ENCODE data around the gene SOX14.

Gene SOX14

DNA sequence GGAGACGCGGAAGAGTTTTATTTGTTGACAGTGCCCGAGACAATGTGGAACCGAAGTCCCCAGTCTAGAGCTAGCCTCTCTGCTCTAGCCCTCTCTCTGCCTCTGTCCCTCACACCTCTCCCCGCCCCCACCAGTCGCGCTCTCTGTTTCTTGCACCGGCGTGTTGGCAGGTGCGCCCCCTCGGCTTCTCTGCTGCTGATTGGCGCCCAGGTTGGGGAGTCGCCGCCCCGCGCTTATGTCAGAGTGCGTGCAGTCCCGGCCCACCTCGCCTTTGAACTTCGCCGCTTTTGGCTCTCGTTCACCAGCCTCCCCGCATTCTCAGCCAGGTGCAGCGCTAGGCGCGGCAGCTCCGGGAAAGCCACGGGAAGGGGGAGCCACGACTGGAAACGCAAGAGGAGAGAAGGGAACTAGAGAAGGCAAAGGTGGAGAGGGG lies at the start of gene SOX14:
Gene SOX14 (plus strand): TSS at position 315 of the 433 bp plus-strand sequence. CDS start 470 bp downstream, outside the sequence.
- no peak within 1 kb of the TSS for H3K4me3 ChIP-seq (ENCODE audit: low read length)
- TF ChIP-seq, protein P1, sequence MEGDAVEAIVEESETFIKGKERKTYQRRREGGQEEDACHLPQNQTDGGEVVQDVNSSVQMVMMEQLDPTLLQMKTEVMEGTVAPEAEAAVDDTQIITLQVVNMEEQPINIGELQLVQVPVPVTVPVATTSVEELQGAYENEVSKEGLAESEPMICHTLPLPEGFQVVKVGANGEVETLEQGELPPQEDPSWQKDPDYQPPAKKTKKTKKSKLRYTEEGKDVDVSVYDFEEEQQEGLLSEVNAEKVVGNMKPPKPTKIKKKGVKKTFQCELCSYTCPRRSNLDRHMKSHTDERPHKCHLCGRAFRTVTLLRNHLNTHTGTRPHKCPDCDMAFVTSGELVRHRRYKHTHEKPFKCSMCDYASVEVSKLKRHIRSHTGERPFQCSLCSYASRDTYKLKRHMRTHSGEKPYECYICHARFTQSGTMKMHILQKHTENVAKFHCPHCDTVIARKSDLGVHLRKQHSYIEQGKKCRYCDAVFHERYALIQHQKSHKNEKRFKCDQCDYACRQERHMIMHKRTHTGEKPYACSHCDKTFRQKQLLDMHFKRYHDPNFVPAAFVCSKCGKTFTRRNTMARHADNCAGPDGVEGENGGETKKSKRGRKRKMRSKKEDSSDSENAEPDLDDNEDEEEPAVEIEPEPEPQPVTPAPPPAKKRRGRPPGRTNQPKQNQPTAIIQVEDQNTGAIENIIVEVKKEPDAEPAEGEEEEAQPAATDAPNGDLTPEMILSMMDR (conservative IDR thresholded peaks at IDR 0.05; ENCODE audit: low read depth, low read length): no peak
- DNase-seq (ENCODE audit: low read depth): no peak

DNA sequence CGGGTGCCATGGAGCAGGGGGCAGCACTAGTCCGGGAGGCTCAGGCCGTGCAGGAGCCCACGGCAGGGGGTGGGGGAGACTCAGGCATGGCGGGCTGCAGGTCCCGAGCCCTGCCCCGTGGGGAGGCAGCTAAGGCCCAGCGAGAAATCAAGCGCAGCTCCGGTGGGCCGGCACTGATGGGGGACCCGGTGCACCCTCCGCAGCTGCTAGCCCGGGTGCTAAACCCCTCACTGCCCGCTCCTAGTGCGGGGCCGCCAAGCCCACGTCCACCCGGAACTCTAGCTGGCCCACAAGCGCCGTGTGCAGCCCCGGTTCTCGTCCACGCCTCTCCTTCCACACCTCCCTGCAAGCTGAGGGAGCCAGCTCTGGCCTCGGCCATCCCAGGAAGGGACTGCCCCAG lies 49.6 kb upstream of the SOX14 start:
- TF ChIP-seq, protein P1 (conservative IDR thresholded peaks at IDR 0.05; ENCODE audit: low read depth, low read length): no peak
- H3K4me3 ChIP-seq (ENCODE audit: low read length): no peak overlapping the region
- DNase-seq (ENCODE audit: low read depth): no peak

DNA sequence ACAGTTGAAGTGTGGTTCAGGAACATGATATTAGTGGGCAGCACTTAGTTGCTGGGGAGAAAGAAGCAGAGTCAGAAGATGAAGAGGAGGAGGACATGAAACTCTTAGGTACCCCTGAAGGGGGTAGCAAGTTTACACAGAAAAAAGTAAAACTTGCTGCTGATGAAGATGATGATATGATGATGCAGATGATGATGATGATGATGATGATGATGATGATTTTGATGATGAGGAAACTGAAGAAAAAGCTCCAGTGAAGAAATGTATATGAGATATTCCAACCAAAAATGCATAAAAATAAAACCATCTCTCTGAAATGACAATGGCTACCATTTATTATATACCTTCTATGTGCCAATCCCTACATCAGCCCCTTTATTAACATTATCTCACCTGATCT lies 39.9 kb upstream of the SOX14 start:
- no peak for DNase-seq (ENCODE audit: low read depth)
- TF ChIP-seq, protein P1 (conservative IDR thresholded peaks at IDR 0.05; ENCODE audit: low read depth, low read length): no peak

DNA sequence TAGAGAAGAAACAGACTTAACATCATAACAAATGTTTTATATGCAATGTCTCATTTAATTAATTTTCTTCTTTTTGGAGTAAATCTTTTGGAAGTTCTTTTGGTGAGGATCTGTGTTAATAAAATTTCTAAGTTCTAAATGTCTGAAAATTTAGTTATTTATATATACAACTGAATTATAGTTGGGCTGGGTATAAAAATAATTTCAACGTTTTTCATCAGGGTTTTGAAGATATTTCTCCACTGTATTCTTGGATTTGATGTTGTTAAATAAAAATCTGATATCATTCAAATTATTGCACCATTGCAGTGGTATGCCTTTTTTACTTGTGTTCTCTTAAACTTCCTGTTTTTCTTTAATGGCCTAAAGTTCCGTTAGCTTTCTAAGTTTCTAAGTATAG lies 26.9 kb upstream of the SOX14 start:
- DNase-seq (ENCODE audit: low read depth): no peak
- TF ChIP-seq, protein P1 (conservative IDR thresholded peaks at IDR 0.05; ENCODE audit: low read depth, low read length): no peak
- no peak overlapping the region for H3K4me3 ChIP-seq (ENCODE audit: low read length)

More for the DNA sequence above, 39.9 kb upstream of the SOX14 start:
- no peak overlapping the region for H3K4me3 ChIP-seq (ENCODE audit: low read length)

DNA sequence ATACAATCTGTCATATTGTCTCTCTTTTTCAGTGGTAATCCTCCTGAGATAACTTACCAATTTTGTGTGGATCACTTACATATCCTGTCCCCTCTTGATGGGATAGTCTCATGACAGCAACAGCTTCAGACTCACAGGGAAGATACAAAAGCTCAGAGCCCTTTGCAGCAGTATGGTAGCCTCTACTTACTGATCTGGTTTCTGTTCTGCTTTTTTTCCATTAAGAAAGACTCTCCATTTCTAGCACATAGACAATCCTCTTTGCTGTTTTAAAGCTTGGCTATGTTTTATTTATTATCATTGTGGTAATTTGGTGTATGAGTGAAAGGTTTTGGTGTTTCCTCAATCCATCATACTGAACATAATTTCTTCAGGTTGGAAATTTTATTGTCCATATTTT lies 25.4 kb upstream of the SOX14 start:
- no peak overlapping the region for H3K4me3 ChIP-seq (ENCODE audit: low read length)
- TF ChIP-seq, protein P1 (conservative IDR thresholded peaks at IDR 0.05; ENCODE audit: low read depth, low read length): no peak

DNA sequence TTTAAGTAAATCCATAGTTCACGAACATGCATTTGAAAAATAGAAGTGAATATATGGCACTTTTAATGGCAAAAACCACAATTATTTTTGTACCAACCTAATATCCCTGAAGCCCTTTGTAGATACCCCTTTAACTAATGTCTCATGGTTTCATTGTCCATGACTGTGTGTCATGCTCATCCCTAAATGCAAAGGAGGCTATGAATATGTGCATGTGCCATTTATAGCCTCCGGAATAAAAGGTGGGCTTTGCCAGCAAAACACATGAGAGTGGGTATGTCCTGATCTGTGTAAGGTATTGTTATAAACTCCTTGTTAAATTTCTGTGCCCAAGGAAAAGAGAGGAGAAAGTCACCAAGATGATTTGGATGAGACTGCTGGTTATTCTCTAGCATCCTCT lies 20.5 kb upstream of the SOX14 start:
- no peak overlapping the region for H3K4me3 ChIP-seq (ENCODE audit: low read length)
- no peak for DNase-seq (ENCODE audit: low read depth)
- TF ChIP-seq, protein P1 (conservative IDR thresholded peaks at IDR 0.05; ENCODE audit: low read depth, low read length): no peak

More for the DNA sequence above, 25.4 kb upstream of the SOX14 start:
- DNase-seq (ENCODE audit: low read depth): no peak

DNA sequence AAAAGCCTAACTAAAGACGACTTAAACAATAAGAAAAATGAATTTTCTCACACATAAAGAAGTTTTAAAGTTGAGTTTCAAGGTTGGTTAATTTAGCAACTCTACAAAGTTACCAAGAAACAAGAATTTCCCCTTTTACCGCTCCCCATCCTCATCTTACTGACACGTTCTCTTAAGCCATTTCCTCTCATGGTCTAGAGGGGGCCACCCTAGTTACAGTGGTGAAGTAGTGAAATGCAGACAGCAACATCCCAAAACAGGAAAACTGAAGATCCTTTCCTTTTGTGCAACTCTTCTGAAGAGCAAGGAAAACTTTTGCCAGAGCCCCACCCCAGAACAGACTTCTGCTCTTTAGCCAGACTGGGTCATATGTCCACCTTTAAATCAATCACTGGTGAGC lies 17.3 kb upstream of the SOX14 start:
- DNase-seq (ENCODE audit: low read depth): no peak
- H3K4me3 ChIP-seq (ENCODE audit: low read length): no peak overlapping the region
- TF ChIP-seq, protein P1 (conservative IDR thresholded peaks at IDR 0.05; ENCODE audit: low read depth, low read length): no peak

Data from retinal pigment epithelial cell (primary cell).